IMR-90 (cell line): ENCODE measurements around the gene RALGPS1.

Experiments
- BHLHE40 ChIP-seq: fragments of 150-350 bp; IDR thresholded peaks from 2 replicates; pipeline ENCODE4 v1.6.1; 2016; ENCODE audit warnings: mild to moderate bottlenecking, low read depth, low read length
- CTCF ChIP-seq: conservative IDR thresholded peaks from 2 replicates; pipeline ENCODE4 v1.5.1; 2012; ENCODE audit warnings: mild to moderate bottlenecking, low read depth, low read length, improper control_type of control experiment
- MAZ ChIP-seq: IDR thresholded peaks from 2 replicates; pipeline ENCODE4 v1.6.1; 2012; ENCODE audit warnings: low read depth, mild to moderate bottlenecking, low read length, improper control_type of control experiment, moderate library complexity, borderline replicate concordance
- POLR2A ChIP-seq: IDR thresholded peaks from 2 replicates; pipeline ENCODE4 v1.6.1; 2012; ENCODE audit warnings: mild to moderate bottlenecking, low read depth, low read length
- SMC3 ChIP-seq: fragments of 150-350 bp; IDR thresholded peaks from 2 replicates; pipeline ENCODE4 v1.6.1; 2016; ENCODE audit warnings: low read depth, mild to moderate bottlenecking, antibody characterized with exemption, low read length, moderate library complexity

- TF ChIP-seq BHLHE40 (no peak), POLR2A (no peak), MAZ (no peak), SMC3 (no peak), CTCF (no peak)
Observed at GRCh38 chr9:127109212-127109711, 194.7 kb downstream of the RALGPS1 start.
